ENCODE measurements around the gene DLG2.

GRCh38 chr11:83677730-83678129, 1949.4 kb downstream of the DLG2 start:
- TF ChIP-seq, protein P1, sequence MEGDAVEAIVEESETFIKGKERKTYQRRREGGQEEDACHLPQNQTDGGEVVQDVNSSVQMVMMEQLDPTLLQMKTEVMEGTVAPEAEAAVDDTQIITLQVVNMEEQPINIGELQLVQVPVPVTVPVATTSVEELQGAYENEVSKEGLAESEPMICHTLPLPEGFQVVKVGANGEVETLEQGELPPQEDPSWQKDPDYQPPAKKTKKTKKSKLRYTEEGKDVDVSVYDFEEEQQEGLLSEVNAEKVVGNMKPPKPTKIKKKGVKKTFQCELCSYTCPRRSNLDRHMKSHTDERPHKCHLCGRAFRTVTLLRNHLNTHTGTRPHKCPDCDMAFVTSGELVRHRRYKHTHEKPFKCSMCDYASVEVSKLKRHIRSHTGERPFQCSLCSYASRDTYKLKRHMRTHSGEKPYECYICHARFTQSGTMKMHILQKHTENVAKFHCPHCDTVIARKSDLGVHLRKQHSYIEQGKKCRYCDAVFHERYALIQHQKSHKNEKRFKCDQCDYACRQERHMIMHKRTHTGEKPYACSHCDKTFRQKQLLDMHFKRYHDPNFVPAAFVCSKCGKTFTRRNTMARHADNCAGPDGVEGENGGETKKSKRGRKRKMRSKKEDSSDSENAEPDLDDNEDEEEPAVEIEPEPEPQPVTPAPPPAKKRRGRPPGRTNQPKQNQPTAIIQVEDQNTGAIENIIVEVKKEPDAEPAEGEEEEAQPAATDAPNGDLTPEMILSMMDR (IDR thresholded peaks at IDR 0.05), result no peak
- no peak for TF ChIP-seq POLR2A (IDR thresholded peaks at IDR 0.05)

All from uterus (tissue), 2 donors.